Pancreas (tissue), 10 donors: ENCODE measurements around the gene TMEM151B. TPM values are rescaled to one million over a fixed set of nuclear protein-coding genes. Genes with fewer than 3 reads are reported as not detected.
A peak's percentile ranks its signal among the peaks of the same experiment; 100 is the strongest.

Experiments used
- ATAC-seq, 4 donors: fragments of 200-7000 bp; cut with Tn5 transposase; one replicate each; pipeline versions ENCODE4 v1.8.0 to v1.9.1; 2020; ENCODE audit warnings: mild to moderate bottlenecking in 4 of 4, moderate library complexity in 4 of 4
- DNase-seq, 6 donors: peaks; one replicate each; pipeline ENCODE4 v3.0.0-alpha.2; 2020
- FAIRE-seq: peaks from 2 replicates; lab custom pipeline; 2012; peaks lifted over from hg19 to GRCh38; lab: Jason Lieb, UNC
- H3K27ac ChIP-seq, 4 donors: fragments of 200-600 bp; sonication (generic); 1 replicate in 3 of 4; 2 replicates in 1 of 4; pipeline versions ENCODE4 v1.5.0 to v1.8.0; 2020
- H3K27me3 ChIP-seq, 4 donors: fragments of 200-600 bp; one replicate each; pipeline ENCODE4 v1.8.0; 2021
- H3K36me3 ChIP-seq, 3 donors: fragments of 200-600 bp; sonication (generic) in 1 of 3; one replicate each; pipeline versions ENCODE4 v1.5.0 to v1.8.0; 2020 to 2021
- H3K4me1 ChIP-seq, 3 donors: fragments of 200-600 bp; one replicate each; pipeline ENCODE4 v1.8.0; 2021
- H3K4me3 ChIP-seq, 4 donors: fragments of 200-600 bp; sonication (generic) in 2 of 4; one replicate each; pipeline versions ENCODE4 v1.5.0 to v1.8.0; 2020 to 2021
- H3K9me3 ChIP-seq, 4 donors: fragments of 200-600 bp; one replicate each; pipeline ENCODE4 v1.8.0; 2021
- WGBS, 2 donors: extraction: QIAGEN DNeasy Blood & Tissue Kit; methylation state at CpG; one replicate each; pipeline ENCODE4 v1.1.7; 2013; 5-methylcytosine and 5-hydroxymethylcytosine counted together
- intact Hi-C, 3 donors: fragments of 100-400 bp; cut with DNase I; formaldehyde crosslinking; loops; one replicate each; pipeline versions ENCODE4 v1.11.1 to v1.14.2; 2022
- polyA plus RNA-seq, 2 donors: library from polyadenylated mRNA; stranded (reverse); fragments of 200-250 nt; gene quantifications; one replicate each; pipeline ENCODE4 v1.2.3, GENCODE V29; 2013
- total RNA-seq, 6 donors: library from RNA; stranded (reverse); fragmentation: NEBNext Ultra II Directional in 4 of 6; extraction: Animal tissue kit (Norgen Biotek cat#: 25700) in 4 of 6; gene quantifications; one replicate each; pipeline versions ENCODE4 v1.2.1 to v1.2.4, GENCODE V29; 2021 to 2023
- TF ChIP-seq, protein P1 (sequence below), 4 donors: fragments of 200-600 bp; sonication (generic) in 3 of 4; IDR thresholded peaks; one replicate each; pipeline versions ENCODE4 v1.5.0 to v1.8.0; 2021; ENCODE audit warnings: antibody characterized with exemption in 4 of 4
- donor health status: healthy with polysubstance abuse.
- donor health status: DM: no; HTN: no; CAD: no; lungs with moderate emphysema.
- donor health status: DM: no; HTN: no; CAD: no.
- donor health status: control.
- donor health status: control.
- donor health status: Bipolar disorder and iron deficiency.
- donor health status: DM: yes; HTN: yes; CAD: no.
- donor health status: DM: no; HTN: no; CAD: no.
- donor health status: DM: no; HTN: no; CAD: no.
- donor health status: DM: yes; HTN: yes; CAD: no.

Gene TMEM151B
- total and polyA plus RNA-seq, 8 donors: 0.06 to 0.65 (median 0.12) TPM; not detected in 2

DNA sequence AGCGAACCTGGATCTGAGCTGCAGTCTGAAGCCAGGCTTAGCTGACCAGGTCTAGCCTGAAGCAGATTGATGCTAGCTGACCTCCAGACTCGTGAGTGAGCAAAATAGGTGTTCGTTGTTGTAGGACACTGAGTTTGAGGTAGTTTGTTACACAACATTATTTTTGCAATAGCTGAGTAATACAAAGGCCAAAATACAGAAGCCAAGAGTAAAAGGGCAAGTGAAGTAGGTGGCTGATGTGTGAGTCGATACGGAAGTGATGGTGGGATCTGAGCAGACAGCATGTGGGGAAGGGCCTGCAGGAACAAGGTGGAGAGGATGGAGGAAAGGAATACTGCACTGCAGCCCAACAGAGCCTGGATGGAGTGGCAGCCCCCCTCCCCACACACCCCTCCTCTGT, 63.7 kb downstream of the TMEM151B start:
- Histone ChIP-seq H3K36me3 (no peaks in the 10 kb centered on the region), H3K27ac (no peak overlapping the region), H3K4me1 (peaks cover 0 to 2% (median 0%) of the 10 kb centered on the region in 3 donors), H3K9me3 (no peaks in the 10 kb centered on the region), H3K4me3 (no peak overlapping the region), H3K27me3 (peaks cover 0 to 5% (median 0%) of the 10 kb centered on the region in 4 donors)
- WGBS, 2 donors: 71 to 84% methylated on average over 5 of the region's 5 CpGs
- TF ChIP-seq, protein P1, sequence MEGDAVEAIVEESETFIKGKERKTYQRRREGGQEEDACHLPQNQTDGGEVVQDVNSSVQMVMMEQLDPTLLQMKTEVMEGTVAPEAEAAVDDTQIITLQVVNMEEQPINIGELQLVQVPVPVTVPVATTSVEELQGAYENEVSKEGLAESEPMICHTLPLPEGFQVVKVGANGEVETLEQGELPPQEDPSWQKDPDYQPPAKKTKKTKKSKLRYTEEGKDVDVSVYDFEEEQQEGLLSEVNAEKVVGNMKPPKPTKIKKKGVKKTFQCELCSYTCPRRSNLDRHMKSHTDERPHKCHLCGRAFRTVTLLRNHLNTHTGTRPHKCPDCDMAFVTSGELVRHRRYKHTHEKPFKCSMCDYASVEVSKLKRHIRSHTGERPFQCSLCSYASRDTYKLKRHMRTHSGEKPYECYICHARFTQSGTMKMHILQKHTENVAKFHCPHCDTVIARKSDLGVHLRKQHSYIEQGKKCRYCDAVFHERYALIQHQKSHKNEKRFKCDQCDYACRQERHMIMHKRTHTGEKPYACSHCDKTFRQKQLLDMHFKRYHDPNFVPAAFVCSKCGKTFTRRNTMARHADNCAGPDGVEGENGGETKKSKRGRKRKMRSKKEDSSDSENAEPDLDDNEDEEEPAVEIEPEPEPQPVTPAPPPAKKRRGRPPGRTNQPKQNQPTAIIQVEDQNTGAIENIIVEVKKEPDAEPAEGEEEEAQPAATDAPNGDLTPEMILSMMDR (IDR thresholded peaks at IDR 0.05): no peak
- ATAC-seq: no peak
- FAIRE-seq: no peak
- no peak for DNase-seq
- intact Hi-C loops: loop anchor here in 2 of 3 donors (5.0 to 10.0 kb wide), 2 partner anchors 67 to 159 kb away; partner anchors contain the start of gene NFKBIE (in 1 of the 2)

DNA sequence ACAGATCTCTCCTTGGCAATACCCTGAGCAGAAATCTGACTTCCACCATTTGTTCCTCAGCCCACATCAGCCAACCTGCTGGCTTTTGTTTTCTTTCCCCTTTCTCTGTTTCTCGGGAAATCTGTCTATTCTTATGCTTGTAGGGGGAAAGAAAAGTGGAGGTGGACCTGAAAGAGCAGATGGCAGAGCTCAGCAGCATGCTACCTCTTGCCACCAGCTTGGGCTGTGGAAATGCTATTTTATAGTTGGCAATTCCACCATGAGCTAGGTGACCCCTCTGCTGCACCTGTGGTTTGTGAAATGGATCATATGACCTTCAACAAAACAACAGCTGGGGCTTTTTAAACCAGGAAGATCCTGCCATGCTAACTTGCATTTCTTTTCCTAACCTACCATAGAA, 65.4 kb downstream of the TMEM151B start:
- intact Hi-C loops: loop anchor here in 1 of 3 donors (5.0 to 10.0 kb wide), 2 partner anchors 68 to 161 kb away; partner anchors contain the start of gene NFKBIE
- Histone ChIP-seq H3K9me3 (no peaks in the 10 kb centered on the region), H3K36me3 (no peaks in the 10 kb centered on the region), H3K27me3 (peaks cover 0 to 5% (median 0%) of the 10 kb centered on the region in 4 donors), H3K27ac (no peak overlapping the region), H3K4me3 (no peak overlapping the region), H3K4me1 (peaks cover 0 to 3% (median 0%) of the 10 kb centered on the region in 3 donors)
- ATAC-seq: no peak
- no peak for DNase-seq
- TF ChIP-seq, protein P1 (IDR thresholded peaks at IDR 0.05): no peak
- no peak for FAIRE-seq
- 38 to 41% methylated on average over 1 of the region's 1 CpG for WGBS, 2 donors

DNA sequence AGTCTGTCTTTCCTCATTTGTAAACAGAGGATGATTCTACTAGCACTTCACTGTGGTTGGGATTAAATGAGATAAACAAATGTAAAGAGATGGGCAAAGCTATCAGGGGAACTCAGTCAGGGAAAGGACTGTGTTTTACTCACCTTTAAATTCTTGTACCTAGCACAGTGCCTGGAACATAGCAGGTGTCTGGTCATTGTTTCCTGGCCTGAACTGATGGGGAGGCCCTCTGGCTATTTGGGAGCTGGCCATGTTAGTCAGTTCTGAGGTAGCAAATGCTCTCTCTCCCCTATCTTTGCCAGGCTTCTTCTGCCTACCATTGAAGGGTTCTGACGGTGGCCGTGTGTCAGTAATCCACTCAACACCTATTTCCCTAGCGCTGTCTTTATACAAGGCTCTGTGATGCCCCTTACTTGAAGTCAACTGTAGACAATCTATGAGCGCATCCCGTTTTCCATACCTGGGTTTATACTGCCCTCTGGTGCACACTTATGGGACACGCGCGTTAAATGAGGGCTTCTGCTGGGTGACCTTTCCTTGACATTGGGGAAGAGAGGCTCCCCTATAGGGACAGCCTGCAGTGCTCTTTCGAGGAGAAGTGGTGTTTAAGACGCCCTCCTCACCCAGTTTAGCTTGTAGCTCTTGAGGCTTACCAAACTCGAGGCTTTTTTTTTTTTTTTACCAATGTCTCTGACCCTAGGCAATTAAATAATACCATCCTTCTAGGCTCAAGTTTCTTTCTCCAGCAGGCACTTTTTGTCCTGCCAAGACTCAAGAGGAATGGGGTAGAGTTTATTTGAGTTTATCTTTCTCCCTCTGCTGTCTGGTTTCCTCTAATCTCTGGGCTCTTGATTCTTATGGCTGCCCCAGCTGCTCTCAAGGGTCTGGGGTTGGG, 68.2 kb downstream of the TMEM151B start:
- no peaks in the 10 kb centered on the region for H3K9me3 ChIP-seq
- no peak overlapping the region for H3K4me3 ChIP-seq
- H3K4me1 ChIP-seq: peaks cover 0 to 3% (median 0%) of the 10 kb centered on the region in 3 donors
- H3K27me3 ChIP-seq: no peaks in the 10 kb centered on the region
- TF ChIP-seq, protein P1 (IDR thresholded peaks at IDR 0.05): peak; percentile 40 to 55 (median 48)
- peak overlapping the region in 1 of 4 donors; percentile 17 for H3K27ac ChIP-seq
- DNase-seq (peak; percentile 35 to 66 (median 46)), FAIRE-seq (no peak), ATAC-seq (peak; percentile 71 to 92 (median 88))
- 4 to 5% methylated on average over 11 of the region's 11 CpGs for WGBS, 2 donors
- intact Hi-C loops: loop anchor here in 1 of 3 donors (5.0 to 10.0 kb wide), 2 partner anchors 71 to 164 kb away; partner anchors contain the start of gene NFKBIE
- no peaks in the 10 kb centered on the region for H3K36me3 ChIP-seq

DNA sequence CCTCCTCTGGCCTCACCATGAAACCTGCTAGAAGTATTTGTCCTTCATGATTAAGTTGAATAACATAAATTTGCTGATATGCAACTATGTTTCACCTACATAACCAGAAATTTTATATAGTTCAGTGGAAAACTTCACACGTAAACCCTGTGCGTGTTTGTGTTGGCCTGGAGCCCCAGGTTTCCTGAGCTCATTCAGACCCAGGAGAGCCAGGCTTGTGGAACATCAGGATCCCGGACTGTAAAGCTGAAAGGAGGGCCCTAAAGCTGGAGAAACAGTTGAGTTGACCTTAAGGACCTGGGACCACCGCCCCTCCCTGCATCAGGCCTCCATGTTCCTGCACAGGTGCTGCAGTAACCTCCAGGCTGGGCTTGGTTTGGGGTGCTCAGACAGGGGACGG, 69.1 kb downstream of the TMEM151B start:
- FAIRE-seq: no peak
- no peaks in the 10 kb centered on the region for H3K27me3 ChIP-seq

More for the DNA sequence above, 69.1 kb downstream of the TMEM151B start:
- intact Hi-C loops: loop anchor here in 1 of 3 donors (5.0 to 10.0 kb wide), 2 partner anchors 72 to 164 kb away; partner anchors contain the start of gene NFKBIE
- Histone ChIP-seq H3K4me3 (no peak overlapping the region), H3K9me3 (no peaks in the 10 kb centered on the region), H3K4me1 (peaks cover 0 to 3% (median 0%) of the 10 kb centered on the region in 3 donors), H3K36me3 (no peaks in the 10 kb centered on the region), H3K27ac (peak overlapping the region in 1 of 4 donors; percentile 17)
- ATAC-seq (peak; percentile 48 to 75 (median 66)), DNase-seq (peak in 4 of 6 donors; percentile 13 to 42 (median 20))
- TF ChIP-seq, protein P1 (IDR thresholded peaks at IDR 0.05): no peak
- 66 to 70% methylated on average over 5 of the region's 5 CpGs for WGBS, 2 donors
